ENCODE results near the gene C20orf141. TPM values are rescaled to one million over a fixed set of nuclear protein-coding genes. Genes with fewer than 3 reads are reported as not detected.

C20orf141 gene
- total RNA-seq, 1 donor from 2014 or later: not detected

DNA sequence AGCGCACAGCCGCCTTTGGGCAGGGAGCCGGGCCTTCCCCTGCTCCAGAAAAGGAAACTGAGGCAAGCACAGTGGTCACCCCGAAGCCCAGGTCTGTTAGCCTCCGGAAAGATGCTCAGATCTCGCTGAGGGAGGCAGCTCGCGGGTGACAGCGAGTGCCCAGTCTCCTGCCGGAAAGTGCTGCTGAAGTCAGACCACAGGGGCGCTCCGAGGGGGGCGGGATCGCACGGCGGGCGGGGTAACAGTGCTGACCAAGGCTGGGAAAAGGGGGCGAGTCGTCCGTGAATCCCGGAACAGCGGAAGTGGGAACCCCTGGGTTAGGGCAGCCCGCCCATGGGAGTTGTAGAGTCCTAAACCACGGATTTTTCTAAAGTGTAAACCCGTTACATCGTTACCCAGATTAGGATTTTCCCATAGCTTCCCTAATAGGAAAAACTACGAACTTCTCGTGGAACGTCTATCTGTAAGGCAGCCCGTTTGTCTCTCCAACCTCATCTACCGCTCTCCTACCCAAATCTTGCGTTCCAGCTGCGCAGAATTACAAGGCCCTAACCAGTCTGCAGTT, 26.3 kb downstream of the C20orf141 start:
- no peak for TF ChIP-seq CTCF (IDR thresholded peaks at IDR 0.05; ENCODE audit: insufficient read depth, low read depth, low read length)
- TF ChIP-seq EZH2 (IDR thresholded peaks at IDR 0.05; ENCODE audit: insufficient read depth, low read length): no peak
- H3K27me3 Mint-ChIP-seq (ENCODE audit: low read depth, unreplicated experiment): no peaks in the 10 kb centered on the region
- Histone ChIP-seq H4K20me1 (ENCODE audit: insufficient read depth, low read length) (peaks cover 6% of the 10 kb centered on the region), H2AFZ (ENCODE audit: low read depth, low read length) (peak overlapping the region; percentile 100), H3K4me1 (ENCODE audit: insufficient read depth, low read length) (peaks cover 9% of the 10 kb centered on the region), H3K27ac (ENCODE audit: low read depth, low read length) (peak overlapping the region; percentile 17), H3K9ac (ENCODE audit: low read length) (peak overlapping the region; percentile 86), H3K36me3 (ENCODE audit: insufficient read depth, low read length) (peaks cover 2% of the 10 kb centered on the region), H3K4me3 (ENCODE audit: insufficient read depth, low read depth, low read length) (peak overlapping the region; percentile 83), H3K4me2 (ENCODE audit: low read length) (peak overlapping the region; percentile 85), H3K27me3 (ENCODE audit: insufficient read depth, low read length) (no peaks in the 10 kb centered on the region), H3K9me3 (ENCODE audit: insufficient read depth, low read depth, low read length) (no peaks in the 10 kb centered on the region), H3K79me2 (ENCODE audit: insufficient read depth, low read length) (peaks cover 15% of the 10 kb centered on the region)
- peaks cover 24% of the 10 kb centered on the region for H3K36me3 Mint-ChIP-seq (ENCODE audit: low read depth, unreplicated experiment)
- peaks cover 3% of the 10 kb centered on the region for H3K4me1 Mint-ChIP-seq (ENCODE audit: low read depth, unreplicated experiment)
- FAIRE-seq (no peak), DNase-seq (ENCODE audit: low read depth) (peak; percentile 63)
- no peaks in the 10 kb centered on the region for H3K9me3 Mint-ChIP-seq (ENCODE audit: unreplicated experiment)
- H3K27ac Mint-ChIP-seq (ENCODE audit: unreplicated experiment): no peak overlapping the region
- H3K4me3 Mint-ChIP-seq (ENCODE audit: unreplicated experiment): peak overlapping the region; percentile 89

DNA sequence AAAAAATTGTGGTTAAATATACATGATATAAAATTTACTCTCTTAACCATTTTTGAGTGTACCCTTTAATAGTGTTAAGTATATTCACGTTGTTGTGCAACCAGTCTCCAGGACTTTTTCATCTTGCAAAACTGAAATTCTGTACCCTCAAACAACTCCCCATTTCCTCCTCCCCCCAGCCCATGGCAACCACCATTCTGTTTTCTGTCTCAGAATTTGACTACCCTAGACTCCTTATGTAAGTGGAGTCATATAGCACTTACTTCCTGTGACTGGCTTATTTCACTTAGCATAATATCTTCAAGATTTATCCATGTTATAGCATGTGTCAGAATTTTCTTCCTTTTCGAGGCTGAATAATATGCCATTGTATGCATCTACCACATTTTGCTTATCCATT, 30.8 kb downstream of the C20orf141 start:
- Histone ChIP-seq H3K79me2 (ENCODE audit: insufficient read depth, low read length) (peaks cover 7% of the 10 kb centered on the region), H3K27me3 (ENCODE audit: insufficient read depth, low read length) (no peaks in the 10 kb centered on the region), H3K4me1 (ENCODE audit: insufficient read depth, low read length) (no peaks in the 10 kb centered on the region), H3K4me2 (ENCODE audit: low read length) (no peak overlapping the region), H3K4me3 (ENCODE audit: insufficient read depth, low read depth, low read length) (no peak overlapping the region), H4K20me1 (ENCODE audit: insufficient read depth, low read length) (peaks cover 10% of the 10 kb centered on the region), H3K9me3 (ENCODE audit: insufficient read depth, low read depth, low read length) (no peaks in the 10 kb centered on the region), H3K27ac (ENCODE audit: low read depth, low read length) (no peak overlapping the region), H3K36me3 (ENCODE audit: insufficient read depth, low read length) (no peaks in the 10 kb centered on the region), H2AFZ (ENCODE audit: low read depth, low read length) (no peak overlapping the region), H3K9ac (ENCODE audit: low read length) (no peak overlapping the region)
- Mint-ChIP-seq H3K4me1 (ENCODE audit: low read depth, unreplicated experiment) (no peaks in the 10 kb centered on the region), H3K27ac (ENCODE audit: unreplicated experiment) (no peak overlapping the region), H3K36me3 (ENCODE audit: low read depth, unreplicated experiment) (no peaks in the 10 kb centered on the region), H3K9me3 (ENCODE audit: unreplicated experiment) (no peaks in the 10 kb centered on the region), H3K4me3 (ENCODE audit: unreplicated experiment) (no peak overlapping the region), H3K27me3 (ENCODE audit: low read depth, unreplicated experiment) (no peaks in the 10 kb centered on the region)
- FAIRE-seq (no peak), DNase-seq (ENCODE audit: low read depth) (no peak)
- TF ChIP-seq EZH2 (IDR thresholded peaks at IDR 0.05; ENCODE audit: insufficient read depth, low read length) (no peak), CTCF (IDR thresholded peaks at IDR 0.05; ENCODE audit: insufficient read depth, low read depth, low read length) (no peak)

GRCh38 chr20:2846698-2847097, 31.9 kb downstream of the C20orf141 start:
- no peak for DNase-seq (ENCODE audit: low read depth)
- H4K20me1 ChIP-seq (ENCODE audit: insufficient read depth, low read length): peaks cover 10% of the 10 kb centered on the region
- H3K4me1 Mint-ChIP-seq (ENCODE audit: low read depth, unreplicated experiment): no peaks in the 10 kb centered on the region
- no peaks in the 10 kb centered on the region for H3K27me3 Mint-ChIP-seq (ENCODE audit: low read depth, unreplicated experiment)
- no peaks in the 10 kb centered on the region for H3K9me3 ChIP-seq (ENCODE audit: insufficient read depth, low read depth, low read length)
- H3K4me2 ChIP-seq (ENCODE audit: low read length): no peak overlapping the region
- no peaks in the 10 kb centered on the region for H3K9me3 Mint-ChIP-seq (ENCODE audit: unreplicated experiment)
- TF ChIP-seq EZH2 (IDR thresholded peaks at IDR 0.05; ENCODE audit: insufficient read depth, low read length): no peak
- no peak for TF ChIP-seq CTCF (IDR thresholded peaks at IDR 0.05; ENCODE audit: insufficient read depth, low read depth, low read length)
- no peaks in the 10 kb centered on the region for H3K4me1 ChIP-seq (ENCODE audit: insufficient read depth, low read length)
- FAIRE-seq: no peak
- no peak overlapping the region for H3K27ac Mint-ChIP-seq (ENCODE audit: unreplicated experiment)
- H3K27me3 ChIP-seq (ENCODE audit: insufficient read depth, low read length): no peaks in the 10 kb centered on the region
- no peaks in the 10 kb centered on the region for H3K36me3 Mint-ChIP-seq (ENCODE audit: low read depth, unreplicated experiment)
- H2AFZ ChIP-seq (ENCODE audit: low read depth, low read length): no peak overlapping the region
- no peaks in the 10 kb centered on the region for H3K36me3 ChIP-seq (ENCODE audit: insufficient read depth, low read length)
- H3K79me2 ChIP-seq (ENCODE audit: insufficient read depth, low read length): peaks cover 4% of the 10 kb centered on the region
- no peak overlapping the region for H3K4me3 Mint-ChIP-seq (ENCODE audit: unreplicated experiment)
- no peak overlapping the region for H3K4me3 ChIP-seq (ENCODE audit: insufficient read depth, low read depth, low read length)
- H3K9ac ChIP-seq (ENCODE audit: low read length): no peak overlapping the region
- H3K27ac ChIP-seq (ENCODE audit: low read depth, low read length): no peak overlapping the region
